HL-60/S4 (cell line): ENCODE data around the gene FGGY.
"Not testable (repeated sequence)": the region's sequence is repeated elsewhere in the genome, so short reads cannot be mapped to it uniquely, and the experiment has no call there.

ENCODE experiments used
- in situ Hi-C: fragments of 300-500 bp; cut with MboI; formaldehyde crosslinking; loops from 2 replicates; pipeline ENCODE4 v1.14.3; 2022; ENCODE audit warnings: low sequenced_read_pairs

The FGGY gene

GRCh38 chr1:59714219-59714618 is 417.3 kb downstream of the FGGY start:
- in situ Hi-C loops, result loop anchor here (25.0 kb wide), 1 partner anchor 977 kb away; no protein-coding TSS in a partner anchor

GRCh38 chr1:59714966-59715365 is 418.1 kb downstream of the FGGY start:
- in situ Hi-C loops, result loop anchor here (25.0 kb wide), 1 partner anchor 978 kb away; no protein-coding TSS in a partner anchor

- in situ Hi-C loops, result loop anchor here (25.0 kb wide), 1 partner anchor 980 kb away; no protein-coding TSS in a partner anchor
These were observed 419.9 kb downstream of the FGGY start for GRCh38 chr1:59716832-59717231.

GRCh38 chr1:59718064-59718988 is 421.4 kb downstream of the FGGY start:
- in situ Hi-C loops, result loop anchor here (25.0 kb wide), 1 partner anchor 981 kb away; no protein-coding TSS in a partner anchor

- in situ Hi-C loops, result loop anchor here (25.0 kb wide), 1 partner anchor 982 kb away; no protein-coding TSS in a partner anchor
These were observed 422.1 kb downstream of the FGGY start for GRCh38 chr1:59718989-59719360.

- in situ Hi-C loops, result loop anchor here (25.0 kb wide), 1 partner anchor 983 kb away; no protein-coding TSS in a partner anchor
These were observed 423.6 kb downstream of the FGGY start for GRCh38 chr1:59720326-59721115.

- in situ Hi-C loops, result no loop called here
These were observed 433.4 kb downstream of the FGGY start for GRCh38 chr1:59730302-59730701.

GRCh38 chr1:59730759-59731478 is 434.0 kb downstream of the FGGY start:
- in situ Hi-C loops, result no loop called here

GRCh38 chr1:59731591-59731990 is 434.7 kb downstream of the FGGY start:
- in situ Hi-C loops, result no loop called here

- in situ Hi-C loops, result no loop called here
These were observed 435.5 kb downstream of the FGGY start for GRCh38 chr1:59732214-59732955.

- in situ Hi-C loops, result no loop called here
These were observed 436.7 kb downstream of the FGGY start for GRCh38 chr1:59733443-59734141.

GRCh38 chr1:59735927-59736326 is 439.0 kb downstream of the FGGY start:
- in situ Hi-C loops, result not testable (repeated sequence)

- in situ Hi-C loops, result no loop called here
These were observed 439.9 kb downstream of the FGGY start for GRCh38 chr1:59736744-59737143.

GRCh38 chr1:59737638-59738037 is 440.7 kb downstream of the FGGY start:
- in situ Hi-C loops, result no loop called here

GRCh38 chr1:59738152-59738551 is 441.3 kb downstream of the FGGY start:
- in situ Hi-C loops, result no loop called here

- in situ Hi-C loops, result no loop called here
These were observed 441.7 kb downstream of the FGGY start for GRCh38 chr1:59738591-59739015.

- in situ Hi-C loops, result no loop called here
These were observed 442.2 kb downstream of the FGGY start for GRCh38 chr1:59739111-59739510.

GRCh38 chr1:59742526-59742925 is 445.6 kb downstream of the FGGY start:
- in situ Hi-C loops, result no loop called here

- in situ Hi-C loops, result no loop called here
These were observed 446.6 kb downstream of the FGGY start for GRCh38 chr1:59743324-59744091.
